SU-DHL-6 (cell line): ENCODE data around the gene IDH3B.

Source experiments
- H2AFZ ChIP-seq: fragments of 200-600 bp; sonication (generic); 2 replicates; pipeline ENCODE4 v1.6.1; 2014; ENCODE audit warnings: low read depth, mild to moderate bottlenecking, moderate library complexity, mixed read lengths, antibody characterized with exemption, low read length; ENCODE audit not compliant: severe bottlenecking
- H3F3A ChIP-seq: fragments of 200-600 bp; shearing (Covaris generic); 2 replicates; pipeline ENCODE4 v1.6.0; 2016; ENCODE audit warnings: antibody characterized with exemption, mild to moderate bottlenecking; ENCODE audit not compliant: insufficient read depth
- H3K27ac ChIP-seq: fragments of 200-600 bp; sonication (generic); 2 replicates; pipeline ENCODE4 v1.5.1; 2016; ENCODE audit warnings: low read depth, mild to moderate bottlenecking, low read length, moderate library complexity, mixed read lengths
- H3K27me3 ChIP-seq: fragments of 200-600 bp; sonication (generic), shearing (Covaris generic); 2 replicates; pipeline ENCODE4 v1.6.0; 2014; ENCODE audit warnings: mild to moderate bottlenecking, low read length
- H3K36me3 ChIP-seq: fragments of 200-600 bp; sonication (generic); 2 replicates; pipeline ENCODE4 v1.6.1; 2014; ENCODE audit warnings: mild to moderate bottlenecking, low read length, mixed read lengths
- H3K4me2 ChIP-seq: fragments of 300-600, 200-600 bp; shearing (Covaris generic), sonication (generic); 2 replicates; pipeline ENCODE4 v1.6.0; 2014; ENCODE audit warnings: low read length, low read depth, mild to moderate bottlenecking; ENCODE audit not compliant: poor library complexity, severe bottlenecking
- H3K4me3 ChIP-seq: fragments of 200-600 bp; sonication (generic); 2 replicates; pipeline ENCODE4 v1.5.1; 2014; ENCODE audit warnings: antibody characterized with exemption, low read length, mild to moderate bottlenecking, mixed read lengths; ENCODE audit not compliant: insufficient read depth, poor library complexity, severe bottlenecking
- H3K79me2 ChIP-seq: fragments of 200-600 bp; sonication (generic); 2 replicates; pipeline ENCODE4 v1.6.1; 2014; ENCODE audit warnings: mild to moderate bottlenecking, low read length, moderate library complexity; ENCODE audit not compliant: insufficient read depth
- H3K9ac ChIP-seq: fragments of 200-600 bp; sonication (generic); 2 replicates; pipeline ENCODE4 v1.7.0; 2014; ENCODE audit warnings: mild to moderate bottlenecking, low read length
- H3K9me2 ChIP-seq: fragments of 200-600 bp; sonication (generic); replicated peaks from 2 replicates; pipeline ENCODE4 v1.6.1; 2014; ENCODE audit warnings: low read length; ENCODE audit not compliant: insufficient read depth
- H3K9me3 ChIP-seq: fragments of 200-600 bp; sonication (generic); 2 replicates; pipeline ENCODE4 v1.6.1; 2014; ENCODE audit warnings: low read length, mixed read lengths; ENCODE audit not compliant: insufficient read depth
- H4K20me1 ChIP-seq: fragments of 200-600 bp; sonication (generic); 2 replicates; pipeline ENCODE4 v1.6.1; 2014; ENCODE audit warnings: low read depth, mild to moderate bottlenecking, antibody characterized with exemption, low read length, moderate library complexity, mixed read lengths
- EZH2phosphoT487 ChIP-seq: fragments of 200-600 bp; sonication (generic), shearing (Covaris generic); conservative IDR thresholded peaks from 2 replicates; pipeline ENCODE4 v1.6.1; 2018; ENCODE audit warnings: mild to moderate bottlenecking, antibody characterized with exemption, low read length, moderate library complexity, mixed read lengths
- TF ChIP-seq, protein P1 (sequence below): fragments of 200-600 bp; sonication (generic); IDR thresholded peaks from one replicate; pipeline ENCODE4 v1.5.1; 2017; ENCODE audit warnings: antibody characterized with exemption, mild to moderate bottlenecking, low read length, moderate library complexity; ENCODE audit not compliant: insufficient read depth, poor library complexity, severe bottlenecking

Gene IDH3B

DNA sequence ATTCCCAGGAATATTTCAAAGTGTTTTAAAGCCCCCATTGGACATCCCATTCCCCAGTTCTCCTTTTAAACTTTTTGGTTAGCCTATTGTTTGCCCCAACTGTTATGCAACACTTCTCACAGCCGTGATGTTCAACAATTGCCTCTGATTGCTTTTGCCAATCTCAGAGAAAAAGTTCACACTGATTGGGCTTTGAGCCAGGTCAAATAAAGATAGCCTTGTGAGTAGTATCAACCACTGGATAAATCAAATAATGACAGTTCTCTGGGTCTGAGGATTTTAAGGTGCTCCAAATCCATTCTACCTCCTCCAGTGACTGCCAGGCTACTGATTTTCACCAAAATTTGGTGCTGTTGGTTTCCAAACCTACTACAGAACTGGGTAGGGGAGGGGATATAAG lies 30.6 kb downstream of the IDH3B start:
- Histone ChIP-seq H3K27me3 (no peaks in the 10 kb centered on the region), H4K20me1 (no peaks in the 10 kb centered on the region), H3K9me3 (no peaks in the 10 kb centered on the region), H3K4me2 (no peak overlapping the region), H3K4me3 (no peak overlapping the region), H3K27ac (no peak overlapping the region), H3K79me2 (no peaks in the 10 kb centered on the region), H3K36me3 (no peaks in the 10 kb centered on the region), H3F3A (no peaks in the 10 kb centered on the region), H3K9ac (no peak overlapping the region), H3K9me2 (no peaks in the 10 kb centered on the region), H2AFZ (no peak overlapping the region)
- TF ChIP-seq, protein P1, sequence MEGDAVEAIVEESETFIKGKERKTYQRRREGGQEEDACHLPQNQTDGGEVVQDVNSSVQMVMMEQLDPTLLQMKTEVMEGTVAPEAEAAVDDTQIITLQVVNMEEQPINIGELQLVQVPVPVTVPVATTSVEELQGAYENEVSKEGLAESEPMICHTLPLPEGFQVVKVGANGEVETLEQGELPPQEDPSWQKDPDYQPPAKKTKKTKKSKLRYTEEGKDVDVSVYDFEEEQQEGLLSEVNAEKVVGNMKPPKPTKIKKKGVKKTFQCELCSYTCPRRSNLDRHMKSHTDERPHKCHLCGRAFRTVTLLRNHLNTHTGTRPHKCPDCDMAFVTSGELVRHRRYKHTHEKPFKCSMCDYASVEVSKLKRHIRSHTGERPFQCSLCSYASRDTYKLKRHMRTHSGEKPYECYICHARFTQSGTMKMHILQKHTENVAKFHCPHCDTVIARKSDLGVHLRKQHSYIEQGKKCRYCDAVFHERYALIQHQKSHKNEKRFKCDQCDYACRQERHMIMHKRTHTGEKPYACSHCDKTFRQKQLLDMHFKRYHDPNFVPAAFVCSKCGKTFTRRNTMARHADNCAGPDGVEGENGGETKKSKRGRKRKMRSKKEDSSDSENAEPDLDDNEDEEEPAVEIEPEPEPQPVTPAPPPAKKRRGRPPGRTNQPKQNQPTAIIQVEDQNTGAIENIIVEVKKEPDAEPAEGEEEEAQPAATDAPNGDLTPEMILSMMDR: no peak
- TF ChIP-seq EZH2phosphoT487: no peak

DNA sequence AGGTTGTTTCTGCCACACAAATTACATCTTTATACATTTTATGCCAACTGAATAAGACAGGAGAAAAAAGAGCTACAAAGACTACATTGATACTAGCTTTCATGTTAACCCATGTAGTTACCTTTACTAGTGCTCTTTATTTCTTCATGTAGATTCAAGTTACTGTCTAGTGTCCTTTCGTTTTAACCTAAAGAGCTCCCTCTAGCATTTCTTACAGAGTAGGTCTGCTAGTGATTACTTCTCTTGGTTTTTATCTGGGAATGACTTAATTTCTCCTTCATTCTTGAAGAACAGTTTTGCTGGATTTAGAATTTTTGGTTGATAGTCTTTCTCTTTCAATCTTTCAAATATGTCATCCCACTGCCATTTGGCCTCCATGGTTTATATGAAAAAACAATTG lies 32.8 kb downstream of the IDH3B start:
- no peaks in the 10 kb centered on the region for H3F3A ChIP-seq
- peaks cover 5% of the 10 kb centered on the region; the same call in 1 of the 2 replicates for H3K27me3 ChIP-seq
- no peaks in the 10 kb centered on the region for H3K79me2 ChIP-seq

DNA sequence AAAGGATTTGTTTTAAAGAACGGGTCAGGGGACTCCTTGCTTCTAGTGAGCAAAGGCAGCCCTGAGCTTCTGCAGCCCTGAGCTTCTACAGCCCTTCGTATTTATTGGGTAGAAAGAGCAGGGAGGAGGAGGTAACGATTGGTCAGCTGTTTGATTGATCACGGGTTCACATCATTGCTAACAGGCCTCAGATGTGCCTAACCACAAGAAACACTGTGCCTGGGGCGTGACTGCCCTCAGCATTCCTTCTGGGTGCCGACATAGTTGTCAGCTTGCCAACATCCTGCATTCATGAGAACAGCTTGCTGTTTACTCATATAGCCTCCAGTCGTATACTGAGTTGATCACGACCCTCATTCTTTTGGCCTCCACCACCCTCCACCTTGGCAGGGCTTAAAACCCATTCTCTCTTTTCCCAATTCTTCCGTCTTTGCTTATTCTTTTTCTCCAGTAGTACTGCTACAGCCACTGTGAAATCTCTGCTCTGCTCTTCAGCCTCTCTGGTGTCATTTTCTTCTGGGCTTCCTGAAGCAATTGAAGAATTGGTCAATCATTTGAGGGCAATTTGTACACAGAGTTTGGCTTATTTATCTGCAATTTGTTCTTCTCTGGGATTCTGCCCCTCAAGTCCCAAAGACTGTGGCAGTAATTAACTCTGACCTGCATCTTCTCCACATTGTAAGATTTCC lies 37.0 kb downstream of the IDH3B start:
- no peaks in the 10 kb centered on the region for H3K9me3 ChIP-seq
- no peak overlapping the region for H3K27ac ChIP-seq
- H3K79me2 ChIP-seq: no peaks in the 10 kb centered on the region
- H3F3A ChIP-seq: no peaks in the 10 kb centered on the region
- H3K4me2 ChIP-seq: no peak overlapping the region
- H3K27me3 ChIP-seq: peaks cover 5% of the 10 kb centered on the region; the same call in 1 of the 2 replicates
- no peaks in the 10 kb centered on the region for H3K36me3 ChIP-seq
- H3K4me3 ChIP-seq: no peak overlapping the region
- H4K20me1 ChIP-seq: no peaks in the 10 kb centered on the region
- no peak overlapping the region for H3K9ac ChIP-seq
- no peak overlapping the region for H2AFZ ChIP-seq
- no peak for TF ChIP-seq EZH2phosphoT487
- TF ChIP-seq, protein P1: no peak
- no peaks in the 10 kb centered on the region for H3K9me2 ChIP-seq

More for the DNA sequence above, 32.8 kb downstream of the IDH3B start:
- Histone ChIP-seq H3K27ac (no peak overlapping the region), H3K9ac (no peak overlapping the region), H3K4me3 (no peak overlapping the region), H4K20me1 (no peaks in the 10 kb centered on the region), H3K9me3 (no peaks in the 10 kb centered on the region), H3K9me2 (no peaks in the 10 kb centered on the region), H3K4me2 (no peak overlapping the region), H2AFZ (no peak overlapping the region), H3K36me3 (no peaks in the 10 kb centered on the region)
- no peak for TF ChIP-seq EZH2phosphoT487
- TF ChIP-seq, protein P1: no peak
